ENCODE measurements around the gene IFI44L.

Gene IFI44L

GRCh38 chr1:78668427-78668826 lies 48.2 kb downstream of the IFI44L start:
- Histone ChIP-seq H3K79me2 (ENCODE audit: insufficient read depth, low read length) (no peaks in the 10 kb centered on the region), H3K9me2 (replicated peaks; ENCODE audit: insufficient read depth, low read length) (no peaks in the 10 kb centered on the region), H3K4me2 (ENCODE audit: low read depth, low read length, poor library complexity, severe bottlenecking) (no peak overlapping the region), H3K27me3 (ENCODE audit: low read length) (no peaks in the 10 kb centered on the region), H3K27ac (ENCODE audit: low read depth, low read length) (no peak overlapping the region), H3K4me3 (ENCODE audit: insufficient read depth, low read length, poor library complexity, severe bottlenecking) (no peak overlapping the region), H3K9me3 (ENCODE audit: insufficient read depth, low read length) (no peaks in the 10 kb centered on the region), H3F3A (ENCODE audit: insufficient read depth) (no peaks in the 10 kb centered on the region), H3K9ac (ENCODE audit: low read length) (no peak overlapping the region), H3K36me3 (ENCODE audit: low read length) (no peaks in the 10 kb centered on the region), H4K20me1 (ENCODE audit: low read depth, low read length) (no peaks in the 10 kb centered on the region), H2AFZ (ENCODE audit: low read depth, low read length, severe bottlenecking) (no peak overlapping the region)
- TF ChIP-seq EZH2phosphoT487 (conservative IDR thresholded peaks at IDR 0.05; ENCODE audit: low read length) (no peak), CTCF (IDR thresholded peaks at IDR 0.05; ENCODE audit: insufficient read depth, low read length, poor library complexity, severe bottlenecking) (no peak)

GRCh38 chr1:78672428-78672827 lies 52.2 kb downstream of the IFI44L start:
- Histone ChIP-seq H3K27me3 (ENCODE audit: low read length) (no peaks in the 10 kb centered on the region), H3K9ac (ENCODE audit: low read length) (no peak overlapping the region), H3K36me3 (ENCODE audit: low read length) (no peaks in the 10 kb centered on the region), H4K20me1 (ENCODE audit: low read depth, low read length) (no peaks in the 10 kb centered on the region), H3K79me2 (ENCODE audit: insufficient read depth, low read length) (no peaks in the 10 kb centered on the region), H3K4me2 (ENCODE audit: low read depth, low read length, poor library complexity, severe bottlenecking) (no peak overlapping the region), H3K4me3 (ENCODE audit: insufficient read depth, low read length, poor library complexity, severe bottlenecking) (no peak overlapping the region), H3F3A (ENCODE audit: insufficient read depth) (no peaks in the 10 kb centered on the region), H2AFZ (ENCODE audit: low read depth, low read length, severe bottlenecking) (no peak overlapping the region), H3K9me3 (ENCODE audit: insufficient read depth, low read length) (no peaks in the 10 kb centered on the region), H3K9me2 (replicated peaks; ENCODE audit: insufficient read depth, low read length) (no peaks in the 10 kb centered on the region), H3K27ac (ENCODE audit: low read depth, low read length) (no peak overlapping the region)
- TF ChIP-seq CTCF (IDR thresholded peaks at IDR 0.05; ENCODE audit: insufficient read depth, low read length, poor library complexity, severe bottlenecking) (no peak), EZH2phosphoT487 (conservative IDR thresholded peaks at IDR 0.05; ENCODE audit: low read length) (no peak)

- Histone ChIP-seq H3K27me3 (ENCODE audit: low read length) (no peaks in the 10 kb centered on the region), H3K4me3 (ENCODE audit: insufficient read depth, low read length, poor library complexity, severe bottlenecking) (no peak overlapping the region), H3K9ac (ENCODE audit: low read length) (no peak overlapping the region), H3K9me2 (replicated peaks; ENCODE audit: insufficient read depth, low read length) (no peaks in the 10 kb centered on the region), H3K4me2 (ENCODE audit: low read depth, low read length, poor library complexity, severe bottlenecking) (no peak overlapping the region), H3F3A (ENCODE audit: insufficient read depth) (no peaks in the 10 kb centered on the region), H4K20me1 (ENCODE audit: low read depth, low read length) (no peaks in the 10 kb centered on the region), H2AFZ (ENCODE audit: low read depth, low read length, severe bottlenecking) (no peak overlapping the region), H3K79me2 (ENCODE audit: insufficient read depth, low read length) (no peaks in the 10 kb centered on the region), H3K9me3 (ENCODE audit: insufficient read depth, low read length) (no peaks in the 10 kb centered on the region), H3K36me3 (ENCODE audit: low read length) (no peaks in the 10 kb centered on the region), H3K27ac (ENCODE audit: low read depth, low read length) (no peak overlapping the region)
- no peak for TF ChIP-seq CTCF (IDR thresholded peaks at IDR 0.05; ENCODE audit: insufficient read depth, low read length, poor library complexity, severe bottlenecking)
- no peak for TF ChIP-seq EZH2phosphoT487 (conservative IDR thresholded peaks at IDR 0.05; ENCODE audit: low read length)
These were observed 52.9 kb downstream of the IFI44L start for GRCh38 chr1:78673120-78673519.

Data from SU-DHL-6 (cell line).